GM12892 (cell line): ENCODE measurements around the gene SDK1.

Experiments
- DNase-seq: peaks from one replicate; pipeline ENCODE4 v3.0.0; 2011; ENCODE audit not compliant: insufficient read length
- FAIRE-seq: peaks from 2 replicates; lab custom pipeline; 2011; peaks lifted over from hg19 to GRCh38; lab: Jason Lieb, UNC
- POLR2A ChIP-seq: IDR thresholded peaks from 2 replicates; pipeline ENCODE4 v1.6.1; 2011; ENCODE audit warnings: low read depth, low read length, control low read depth
- POLR2AphosphoS5 ChIP-seq: IDR thresholded peaks from 2 replicates; pipeline ENCODE4 v1.6.1; 2011; ENCODE audit warnings: low read depth, low read length, control low read depth
- TAF1 ChIP-seq: IDR thresholded peaks from 2 replicates; pipeline ENCODE4 v1.6.1; 2011; ENCODE audit warnings: low read depth, mild to moderate bottlenecking, control low read depth, low read length, borderline replicate concordance

SDK1 gene

GRCh38 chr7:3880228-3880987 lies 579.4 kb downstream of the SDK1 start:
- FAIRE-seq, result no peak
- TF ChIP-seq POLR2AphosphoS5 (no peak), TAF1 (no peak), POLR2A (no peak)
- DNase-seq, result no peak

DNA sequence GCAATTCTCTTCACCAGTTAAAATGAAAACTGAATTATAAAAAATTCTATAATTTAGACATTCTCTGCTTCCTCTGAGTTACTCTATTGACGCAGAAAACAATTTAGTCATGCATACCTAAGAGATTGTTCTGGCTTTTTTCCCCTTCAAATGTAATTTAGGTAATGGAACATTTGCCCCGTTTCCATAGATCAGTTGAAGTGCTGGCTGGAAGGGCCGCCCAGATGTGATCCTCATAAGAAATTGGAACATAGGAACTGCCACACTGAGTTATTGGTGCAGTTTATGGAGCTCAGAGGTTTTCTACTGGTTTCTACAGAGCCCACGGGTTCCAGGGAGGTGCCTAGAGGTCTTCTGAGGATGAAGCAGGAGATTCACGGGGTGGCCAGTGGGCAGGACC lies 581.7 kb downstream of the SDK1 start:
- DNase-seq, result no peak
- FAIRE-seq, result no peak

DNA sequence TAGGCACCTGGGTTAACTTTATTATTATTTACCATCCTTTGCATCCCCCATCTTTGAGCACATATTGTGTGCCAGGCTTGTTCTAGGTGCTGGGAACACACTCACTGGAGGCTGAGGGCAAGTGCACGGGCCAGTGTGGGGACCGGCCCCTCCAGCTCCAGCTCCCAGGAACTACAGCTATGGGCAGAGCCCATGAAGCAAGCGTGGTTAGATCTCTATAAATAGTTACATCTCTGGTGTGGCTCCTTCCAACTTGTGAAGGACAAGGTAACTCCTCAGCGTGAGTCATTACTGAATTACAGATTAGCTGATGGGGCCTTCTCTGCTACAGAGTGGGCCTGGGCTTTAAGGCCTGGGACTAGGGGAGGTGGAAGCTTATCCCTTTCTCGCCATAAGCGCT lies 583.5 kb downstream of the SDK1 start:
- TF ChIP-seq POLR2AphosphoS5, result no peak
- TF ChIP-seq TAF1, result no peak
- TF ChIP-seq POLR2A, result no peak
- DNase-seq (no peak), FAIRE-seq (no peak)

More for the DNA sequence above, 581.7 kb downstream of the SDK1 start:
- TF ChIP-seq POLR2AphosphoS5 (no peak), POLR2A (no peak), TAF1 (no peak)

DNA sequence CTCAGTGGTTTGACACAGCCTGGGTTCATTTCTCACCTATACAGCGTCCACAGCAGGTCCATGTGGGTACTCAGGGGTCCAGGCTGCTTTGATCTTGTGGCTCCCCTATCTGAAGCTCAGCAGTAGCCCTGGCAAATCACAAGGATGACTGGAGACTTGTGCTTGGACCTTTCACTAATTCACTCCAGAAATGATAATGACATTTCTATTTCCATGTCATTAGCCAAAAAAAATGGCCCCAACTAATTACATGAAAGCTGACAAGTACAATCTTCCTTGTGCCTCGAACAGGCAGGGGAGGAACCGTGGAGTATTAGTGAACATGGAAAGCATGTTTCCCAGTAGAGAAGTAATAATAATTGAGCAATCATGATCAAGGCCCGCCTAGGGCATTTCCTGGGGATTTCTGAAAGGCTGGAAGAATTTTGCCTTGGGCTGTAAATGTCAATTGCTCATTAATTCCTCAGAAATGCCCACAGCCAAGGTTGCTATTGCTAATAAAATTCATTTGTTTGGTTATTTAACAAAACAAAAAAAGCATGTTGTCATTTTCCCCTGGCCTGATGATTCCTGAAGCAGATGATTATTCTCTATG lies 586.1 kb downstream of the SDK1 start:
- TF ChIP-seq POLR2AphosphoS5, result no peak
- no peak for TF ChIP-seq POLR2A
- no peak for TF ChIP-seq TAF1
- no peak for DNase-seq
- no peak for FAIRE-seq

DNA sequence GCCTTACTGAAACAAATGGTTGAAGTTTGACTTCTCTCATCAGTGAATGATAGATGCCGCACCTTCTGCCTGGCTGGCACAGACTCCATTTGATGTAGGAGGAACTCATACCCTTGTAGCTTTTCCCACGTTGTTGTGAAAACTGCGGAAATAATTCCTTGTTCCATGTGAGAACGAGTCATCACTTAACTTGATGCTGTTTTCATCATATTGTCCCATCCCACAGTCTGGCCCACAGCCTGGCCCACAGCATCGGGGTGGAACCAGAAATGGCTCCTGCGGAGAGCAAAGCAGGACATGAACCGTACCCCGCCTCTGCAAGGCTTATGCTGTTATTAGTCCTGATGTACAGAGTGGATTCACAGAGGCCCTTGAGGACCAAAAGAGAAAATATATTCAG lies 587.0 kb downstream of the SDK1 start:
- no peak for DNase-seq
- TF ChIP-seq POLR2A (no peak), TAF1 (no peak), POLR2AphosphoS5 (no peak)
- no peak for FAIRE-seq

- FAIRE-seq (no peak), DNase-seq (no peak)
Observed at GRCh38 chr7:3892157-3892556, 591.1 kb downstream of the SDK1 start.

GRCh38 chr7:3892686-3893085 lies 591.6 kb downstream of the SDK1 start:
- no peak for TF ChIP-seq TAF1
- TF ChIP-seq POLR2A, result no peak
- no peak for TF ChIP-seq POLR2AphosphoS5
- FAIRE-seq (no peak), DNase-seq (no peak)

More at GRCh38 chr7:3892157-3892556, 591.1 kb downstream of the SDK1 start:
- TF ChIP-seq TAF1 (no peak), POLR2AphosphoS5 (no peak), POLR2A (no peak)

- no peak for FAIRE-seq
- no peak for TF ChIP-seq POLR2AphosphoS5
- TF ChIP-seq POLR2A, result no peak
- TF ChIP-seq TAF1, result no peak
- DNase-seq, result no peak
Observed at GRCh38 chr7:3893151-3893788, 592.2 kb downstream of the SDK1 start.

DNA sequence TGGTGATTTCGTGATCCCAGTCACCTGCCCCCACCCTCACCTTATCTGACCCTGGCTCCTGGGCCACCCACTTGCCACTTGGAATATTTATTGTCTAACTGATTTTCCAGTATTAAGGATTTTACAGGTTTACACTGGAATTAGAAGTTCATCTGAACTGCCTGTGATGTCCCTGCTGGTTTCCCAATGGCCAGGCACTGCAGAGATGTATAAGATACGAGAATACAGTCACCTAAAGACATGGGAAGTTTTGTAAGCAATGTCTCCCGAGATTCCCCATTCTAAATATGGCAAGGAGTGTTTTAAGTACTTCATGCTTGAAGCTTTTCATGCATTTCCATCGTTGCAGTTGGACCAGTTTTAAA lies 592.7 kb downstream of the SDK1 start:
- no peak for DNase-seq
- TF ChIP-seq POLR2A, result no peak
- no peak for FAIRE-seq

DNA sequence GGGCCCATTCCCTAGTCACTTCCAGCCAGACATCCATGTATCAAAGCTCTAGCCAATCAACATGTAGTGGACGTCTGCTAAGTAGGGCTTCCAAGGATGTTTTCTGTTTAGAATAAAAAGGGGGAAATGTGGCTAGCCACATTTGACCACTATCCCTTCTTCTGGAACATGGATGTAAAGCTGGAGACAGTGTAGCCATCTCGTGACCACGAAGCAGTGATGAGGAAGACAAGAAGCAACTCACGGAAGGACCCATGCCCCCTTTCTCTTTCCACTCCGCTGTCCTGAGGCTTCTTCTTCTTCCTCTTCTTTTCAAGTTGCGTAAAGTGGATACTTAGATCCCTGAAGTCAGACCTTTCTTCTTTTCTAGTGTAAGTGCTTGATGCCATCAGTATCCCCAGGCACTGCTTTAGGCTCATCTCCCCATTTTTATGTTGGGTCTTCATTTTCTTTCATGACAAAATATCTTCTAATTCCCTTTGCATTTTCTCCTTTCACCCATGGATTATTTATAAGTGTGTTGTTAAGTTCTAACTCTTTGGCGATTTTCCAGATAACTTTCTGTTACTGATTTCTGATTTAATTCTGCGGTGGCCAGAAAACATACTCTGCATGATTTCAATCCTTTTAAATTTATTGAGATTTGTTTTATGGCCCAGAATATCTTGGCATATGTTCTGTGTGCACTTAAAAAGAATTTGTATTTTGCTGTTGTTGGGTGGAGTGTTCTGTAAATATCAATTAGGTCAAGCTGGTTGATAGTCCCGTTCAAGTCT lies 594.5 kb downstream of the SDK1 start:
- FAIRE-seq (no peak), DNase-seq (no peak)
- no peak for TF ChIP-seq POLR2A
- TF ChIP-seq POLR2AphosphoS5, result no peak
- no peak for TF ChIP-seq TAF1

DNA sequence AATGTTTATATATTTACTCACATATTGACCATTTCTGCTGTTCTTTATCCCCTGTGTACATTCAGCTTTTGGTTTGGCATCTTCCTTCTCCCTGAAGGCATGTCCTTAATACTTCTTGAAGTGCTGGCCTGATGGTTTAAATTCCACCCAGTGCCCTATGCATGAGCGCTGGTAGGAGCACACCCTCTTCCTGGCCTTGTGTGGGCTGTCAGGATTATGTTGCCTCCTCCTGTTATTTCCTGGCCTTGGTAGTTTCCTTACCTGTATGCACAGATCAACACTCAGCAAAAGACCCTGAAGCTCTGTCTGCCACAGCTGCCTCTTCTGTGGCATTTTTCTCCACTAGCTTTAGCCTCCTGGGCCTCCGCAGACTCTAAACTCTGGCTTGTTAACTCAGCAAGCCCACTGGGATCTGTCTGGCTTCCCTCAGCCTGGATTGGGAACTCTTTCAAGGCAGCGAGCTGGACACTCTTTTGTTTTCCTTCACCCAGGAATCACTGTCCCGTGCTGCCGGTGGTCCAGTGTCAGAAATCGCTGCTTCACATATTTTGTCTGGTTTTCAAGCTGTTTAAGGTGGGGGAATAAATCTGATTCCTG lies 595.2 kb downstream of the SDK1 start:
- no peak for FAIRE-seq
- TF ChIP-seq POLR2A (no peak), TAF1 (no peak), POLR2AphosphoS5 (no peak)
- DNase-seq, result no peak
